T-helper 2 cell (primary cell): ENCODE data around the gene CACNA1G.

Experiments used
- DNase-seq, 5 experiments: peaks; one replicate each; pipeline versions ENCODE4 v3.0.0 to v3.0.0-alpha.2; 2012 to 2022

Gene CACNA1G

GRCh38 chr17:50549256-50549941 is 11.1 kb upstream of the CACNA1G start:
- no peak for DNase-seq

GRCh38 chr17:50549969-50550368 is 10.5 kb upstream of the CACNA1G start:
- no peak for DNase-seq

GRCh38 chr17:50550661-50551432 is 9.7 kb upstream of the CACNA1G start:
- no peak for DNase-seq

GRCh38 chr17:50551433-50551815 is 9.1 kb upstream of the CACNA1G start:
- DNase-seq, result no peak

- DNase-seq, result no peak
Observed at GRCh38 chr17:50551884-50552283, 8.6 kb upstream of the CACNA1G start.

- DNase-seq, result no peak
Observed at GRCh38 chr17:50554201-50554600, 6.3 kb upstream of the CACNA1G start.

GRCh38 chr17:50556803-50557202 is 3.7 kb upstream of the CACNA1G start:
- no peak for DNase-seq

GRCh38 chr17:50557630-50558029 is 2.9 kb upstream of the CACNA1G start:
- no peak for DNase-seq

GRCh38 chr17:50558091-50558490 is 2.4 kb upstream of the CACNA1G start:
- DNase-seq, result no peak

- no peak for DNase-seq
Observed at GRCh38 chr17:50558581-50558940, 2.0 kb upstream of the CACNA1G start.

GRCh38 chr17:50558941-50559614 is 1.4 kb upstream of the CACNA1G start:
- no peak for DNase-seq

- DNase-seq, result no peak
Observed at GRCh38 chr17:50559674-50560184, 786 bp upstream of the CACNA1G start.

GRCh38 chr17:50560931-50561745 is 623 bp downstream of the CACNA1G start:
- no peak for DNase-seq

- DNase-seq, result no peak
Observed at GRCh38 chr17:50561746-50562141, 1.2 kb downstream of the CACNA1G start.

GRCh38 chr17:50562242-50563091 is 2.0 kb downstream of the CACNA1G start:
- DNase-seq, result peak in 1 of 5 experiments; percentile 38

GRCh38 chr17:50563092-50563511 is 2.6 kb downstream of the CACNA1G start:
- no peak for DNase-seq

- peak in 1 of 5 experiments; percentile 43 for DNase-seq
Observed at GRCh38 chr17:50564916-50565315, 4.4 kb downstream of the CACNA1G start.

- DNase-seq, result no peak
Observed at GRCh38 chr17:50565402-50566350, 5.2 kb downstream of the CACNA1G start.

GRCh38 chr17:50566886-50567285 is 6.4 kb downstream of the CACNA1G start:
- no peak for DNase-seq

GRCh38 chr17:50568659-50569058 is 8.1 kb downstream of the CACNA1G start:
- DNase-seq, result no peak
